GM18519 (cell line): Measurements from ENCODE around the gene XG.
"Not testable (repeated sequence)": the region's sequence is repeated elsewhere in the genome, so short reads cannot be mapped to it uniquely, and the experiment has no call there.

Experiments used
- ATAC-seq: cut with Tn5 transposase; IDR thresholded peaks from one replicate; pipeline ENCODE4 v1.9.1; 2021; ENCODE audit warnings: mild to moderate bottlenecking, moderate library complexity; ENCODE audit not compliant: unreplicated experiment, low FRiP score

XG gene

GRCh38 chrX:2751874-2752300 lies at the start of gene XG:
Gene XG, plus strand, starts transcription at chrX:2752040. Its CDS starts 235 bp downstream, at chrX:2752275.
- not testable (repeated sequence) for ATAC-seq

GRCh38 chrX:2703991-2704369 lies 47.9 kb upstream of the XG start:
- no peak for ATAC-seq

- no peak for ATAC-seq
Observed at GRCh38 chrX:2705046-2705832, 46.6 kb upstream of the XG start.

GRCh38 chrX:2707334-2707760 lies 44.5 kb upstream of the XG start:
- peak; percentile 90 for ATAC-seq

GRCh38 chrX:2708021-2708420 lies 43.8 kb upstream of the XG start:
- no peak for ATAC-seq

GRCh38 chrX:2708592-2709188 lies 43.1 kb upstream of the XG start:
- no peak for ATAC-seq

GRCh38 chrX:2709556-2709955 lies 42.3 kb upstream of the XG start:
- ATAC-seq = no peak

- ATAC-seq = no peak
Observed at GRCh38 chrX:2710041-2710840, 41.6 kb upstream of the XG start.

- no peak for ATAC-seq
Observed at GRCh38 chrX:2711441-2711840, 40.4 kb upstream of the XG start.

- no peak for ATAC-seq
Observed at GRCh38 chrX:2712428-2712827, 39.4 kb upstream of the XG start.

- ATAC-seq = no peak
Observed at GRCh38 chrX:2712890-2713840, 38.7 kb upstream of the XG start.

GRCh38 chrX:2714551-2714950 lies 37.3 kb upstream of the XG start:
- no peak for ATAC-seq

GRCh38 chrX:2715066-2715600 lies 36.7 kb upstream of the XG start:
- ATAC-seq = no peak

- no peak for ATAC-seq
Observed at GRCh38 chrX:2717312-2717711, 34.5 kb upstream of the XG start.

- ATAC-seq = no peak
Observed at GRCh38 chrX:2718821-2719220, 33.0 kb upstream of the XG start.

- ATAC-seq = no peak
Observed at GRCh38 chrX:2719774-2720447, 31.9 kb upstream of the XG start.

GRCh38 chrX:2723286-2723879 lies 28.5 kb upstream of the XG start:
- ATAC-seq = no peak

GRCh38 chrX:2727264-2727663 lies 24.6 kb upstream of the XG start:
- ATAC-seq = not testable (repeated sequence)

- ATAC-seq = no peak
Observed at GRCh38 chrX:2732076-2732475, 19.8 kb upstream of the XG start.
